OCI-LY7 (cell line): Measurements from ENCODE around the gene F8.

Source experiments
- CTCF ChIP-seq: fragments of 200-600 bp; sonication (generic); conservative IDR thresholded peaks from 2 replicates; pipeline ENCODE4 v1.5.1; 2014; ENCODE audit warnings: mild to moderate bottlenecking, antibody characterized with exemption, low read length, moderate library complexity, mixed read lengths
- EZH2phosphoT487 ChIP-seq: fragments of 200-600 bp; sonication (generic); IDR thresholded peaks from 2 replicates; pipeline ENCODE4 v1.6.1; 2018; ENCODE audit warnings: low read depth, borderline replicate concordance, mild to moderate bottlenecking, mixed run types, antibody characterized with exemption, low read length, moderate library complexity, mixed read lengths

GRCh38 chrX:155056471-155056870, 33.9 kb upstream of the F8 start:
- TF ChIP-seq CTCF = no peak
- no peak for TF ChIP-seq EZH2phosphoT487
